Astrocyte (in vitro differentiated cells and primary cell): Measurements from ENCODE around the gene DERA.

Experiments used
- EZH2 ChIP-seq: IDR thresholded peaks from 2 replicates; pipeline ENCODE4 v1.6.1; 2012; ENCODE audit warnings: mild to moderate bottlenecking, low read length, inconsistent platforms; ENCODE audit not compliant: insufficient read depth
- TF ChIP-seq, protein P1 (sequence below): IDR thresholded peaks from 2 replicates; pipeline ENCODE4 v1.5.1; 2011; ENCODE audit warnings: low read depth, mild to moderate bottlenecking, inconsistent platforms, low read length, moderate library complexity; ENCODE audit not compliant: insufficient read depth

DNA sequence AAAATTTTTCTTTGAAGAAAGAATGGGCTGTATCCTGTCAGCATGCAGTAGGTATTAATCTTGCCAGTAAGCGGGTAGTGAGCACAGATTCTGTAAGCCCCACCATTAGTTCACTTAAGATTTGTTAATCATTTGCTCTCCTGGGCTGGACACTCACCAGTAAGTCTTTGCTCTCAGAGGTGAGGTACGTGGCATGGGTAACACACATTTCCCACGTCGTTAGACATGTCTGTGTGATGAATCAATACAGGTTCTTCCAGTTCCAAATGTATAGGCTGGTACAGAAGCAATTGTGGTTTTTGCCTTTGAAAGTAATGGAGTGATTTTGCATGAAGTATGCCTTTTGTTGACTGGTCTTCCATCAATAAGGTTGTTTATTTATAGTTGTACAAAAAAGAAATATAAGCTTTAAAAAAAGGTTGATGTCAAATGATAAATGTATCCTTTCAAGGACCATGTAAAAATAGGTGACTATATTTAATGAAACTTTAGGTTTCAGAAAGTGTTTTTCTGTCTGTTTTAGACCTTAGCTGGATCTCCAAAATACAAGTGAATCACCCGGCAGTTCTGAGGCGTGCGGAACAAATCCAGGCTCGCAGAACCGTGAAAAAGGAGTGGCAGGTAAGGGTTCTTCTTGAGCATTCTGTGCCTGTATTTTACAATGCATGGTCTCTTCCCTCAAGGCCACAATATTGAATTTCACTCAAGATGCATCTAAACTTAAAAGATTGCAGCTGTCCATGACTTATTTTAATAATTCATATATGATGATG lies 45.5 kb downstream of the DERA start:
- TF ChIP-seq, protein P1, sequence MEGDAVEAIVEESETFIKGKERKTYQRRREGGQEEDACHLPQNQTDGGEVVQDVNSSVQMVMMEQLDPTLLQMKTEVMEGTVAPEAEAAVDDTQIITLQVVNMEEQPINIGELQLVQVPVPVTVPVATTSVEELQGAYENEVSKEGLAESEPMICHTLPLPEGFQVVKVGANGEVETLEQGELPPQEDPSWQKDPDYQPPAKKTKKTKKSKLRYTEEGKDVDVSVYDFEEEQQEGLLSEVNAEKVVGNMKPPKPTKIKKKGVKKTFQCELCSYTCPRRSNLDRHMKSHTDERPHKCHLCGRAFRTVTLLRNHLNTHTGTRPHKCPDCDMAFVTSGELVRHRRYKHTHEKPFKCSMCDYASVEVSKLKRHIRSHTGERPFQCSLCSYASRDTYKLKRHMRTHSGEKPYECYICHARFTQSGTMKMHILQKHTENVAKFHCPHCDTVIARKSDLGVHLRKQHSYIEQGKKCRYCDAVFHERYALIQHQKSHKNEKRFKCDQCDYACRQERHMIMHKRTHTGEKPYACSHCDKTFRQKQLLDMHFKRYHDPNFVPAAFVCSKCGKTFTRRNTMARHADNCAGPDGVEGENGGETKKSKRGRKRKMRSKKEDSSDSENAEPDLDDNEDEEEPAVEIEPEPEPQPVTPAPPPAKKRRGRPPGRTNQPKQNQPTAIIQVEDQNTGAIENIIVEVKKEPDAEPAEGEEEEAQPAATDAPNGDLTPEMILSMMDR = no peak
- TF ChIP-seq EZH2 = no peak
